HG03196 (cell line): ENCODE data around the gene ZNF446.
"Not testable (repeated sequence)": the region's sequence is repeated elsewhere in the genome, so short reads cannot be mapped to it uniquely, and the experiment has no call there.

ENCODE experiments used
- ATAC-seq: cut with Tn5 transposase; IDR thresholded peaks from one replicate; pipeline ENCODE4 v1.9.1; 2021; ENCODE audit not compliant: unreplicated experiment

Gene ZNF446

GRCh38 chr19:58469241-58470013 is 6.7 kb upstream of the ZNF446 start:
- ATAC-seq = no peak

DNA sequence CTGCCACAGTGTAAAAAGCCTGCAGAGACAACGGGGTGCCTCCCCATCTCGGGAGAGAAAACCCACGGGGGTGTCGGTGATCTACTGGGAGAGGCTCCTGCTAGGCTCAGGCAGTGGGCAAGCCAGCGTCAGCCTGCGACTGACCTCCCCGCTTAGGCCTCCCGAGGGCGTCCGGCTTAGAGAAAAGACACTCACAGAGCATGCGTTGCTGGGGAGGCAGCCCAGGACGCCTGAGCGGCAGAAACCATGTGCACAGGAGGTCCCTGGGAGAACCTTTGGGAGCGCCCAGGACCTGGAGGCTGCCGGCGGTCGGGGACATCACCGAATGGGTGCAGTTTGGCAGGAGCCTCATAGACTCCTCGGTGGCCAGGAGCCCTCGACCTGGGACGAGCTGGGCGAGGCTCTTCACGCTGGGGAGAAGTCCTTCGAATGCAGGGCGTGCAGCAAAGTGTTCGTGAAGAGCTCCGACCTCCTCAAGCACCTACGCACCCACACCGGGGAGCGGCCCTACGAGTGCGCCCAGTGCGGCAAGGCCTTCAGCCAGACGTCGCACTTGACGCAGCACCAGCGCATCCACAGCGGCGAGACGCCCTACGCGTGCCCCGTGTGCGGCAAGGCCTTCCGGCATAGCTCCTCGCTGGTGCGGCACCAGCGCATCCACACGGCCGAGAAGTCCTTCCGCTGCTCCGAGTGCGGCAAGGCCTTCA is 5.2 kb upstream of the ZNF446 start:
- not testable (repeated sequence) for ATAC-seq

DNA sequence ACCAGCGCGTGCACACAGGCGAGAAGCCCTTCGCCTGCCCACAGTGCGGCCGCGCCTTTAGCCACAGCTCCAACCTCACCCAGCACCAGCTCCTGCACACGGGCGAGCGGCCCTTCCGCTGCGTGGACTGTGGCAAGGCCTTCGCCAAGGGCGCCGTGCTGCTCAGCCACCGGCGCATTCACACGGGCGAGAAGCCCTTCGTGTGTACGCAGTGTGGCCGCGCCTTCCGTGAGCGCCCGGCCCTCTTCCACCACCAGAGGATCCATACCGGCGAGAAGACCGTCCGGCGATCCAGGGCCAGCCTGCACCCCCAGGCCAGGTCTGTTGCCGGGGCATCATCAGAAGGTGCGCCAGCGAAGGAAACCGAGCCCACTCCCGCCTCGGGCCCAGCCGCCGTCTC is 4.4 kb upstream of the ZNF446 start:
- ATAC-seq = no peak

DNA sequence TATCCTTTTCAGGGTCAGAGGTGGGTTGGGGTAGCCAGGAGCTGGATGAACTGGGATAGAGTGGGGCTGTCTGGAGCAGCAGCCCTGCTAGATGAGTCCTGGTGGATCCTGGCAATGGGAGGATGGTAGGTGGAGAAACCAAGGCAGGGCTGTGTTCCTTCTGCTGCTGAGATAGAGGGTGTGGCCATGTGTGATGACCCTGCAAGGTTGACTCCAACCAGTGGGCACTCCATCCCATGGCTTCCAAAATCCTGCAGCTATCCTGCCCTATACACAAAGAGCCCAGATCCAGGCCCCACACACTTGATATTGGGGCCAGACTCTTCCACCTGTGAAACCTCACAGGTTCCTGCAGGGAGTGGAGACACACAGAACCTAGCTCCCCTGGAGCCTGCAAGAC is 2.4 kb upstream of the ZNF446 start:
- no peak for ATAC-seq

- no peak for ATAC-seq
Observed at GRCh38 chr19:58474291-58474996, 1.7 kb upstream of the ZNF446 start.

DNA sequence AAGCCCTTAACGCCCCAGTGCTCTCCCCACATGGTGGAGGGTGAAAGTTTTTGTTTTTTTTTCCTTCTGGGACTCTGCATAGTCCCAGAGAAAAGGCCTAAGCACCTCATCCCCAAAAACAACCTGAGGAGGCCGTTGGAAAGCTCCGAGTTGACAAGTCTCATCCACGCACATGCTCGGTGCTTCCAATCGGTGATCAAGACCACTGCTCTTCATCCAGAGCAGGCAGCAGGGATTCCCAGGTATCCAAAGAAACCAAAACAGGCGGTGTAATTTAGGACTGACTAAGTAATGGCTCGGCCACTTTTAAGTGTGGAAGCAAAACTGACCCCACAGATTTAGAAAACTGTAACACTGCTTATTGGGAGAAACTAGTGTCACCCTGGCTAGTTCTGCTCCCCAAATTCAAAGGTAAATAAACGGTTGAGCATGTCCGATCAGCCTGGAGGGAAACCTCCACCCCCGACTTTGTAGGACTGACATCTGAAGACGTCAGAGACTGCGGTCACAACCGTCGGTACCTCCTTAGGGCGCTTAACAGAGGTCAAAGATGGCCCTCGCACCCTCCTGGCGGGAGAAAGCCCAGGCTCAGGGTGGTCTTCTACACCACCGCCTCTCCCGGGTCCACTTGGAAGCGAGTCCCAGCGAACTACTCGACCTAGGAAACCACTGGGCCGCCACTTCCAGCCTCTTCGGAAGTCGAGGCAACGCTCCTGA is 997 bp upstream of the ZNF446 start:
- peak; percentile 1 for ATAC-seq

- no peak for ATAC-seq
Observed at GRCh38 chr19:58476498-58477015, 405 bp downstream of the ZNF446 start.

DNA sequence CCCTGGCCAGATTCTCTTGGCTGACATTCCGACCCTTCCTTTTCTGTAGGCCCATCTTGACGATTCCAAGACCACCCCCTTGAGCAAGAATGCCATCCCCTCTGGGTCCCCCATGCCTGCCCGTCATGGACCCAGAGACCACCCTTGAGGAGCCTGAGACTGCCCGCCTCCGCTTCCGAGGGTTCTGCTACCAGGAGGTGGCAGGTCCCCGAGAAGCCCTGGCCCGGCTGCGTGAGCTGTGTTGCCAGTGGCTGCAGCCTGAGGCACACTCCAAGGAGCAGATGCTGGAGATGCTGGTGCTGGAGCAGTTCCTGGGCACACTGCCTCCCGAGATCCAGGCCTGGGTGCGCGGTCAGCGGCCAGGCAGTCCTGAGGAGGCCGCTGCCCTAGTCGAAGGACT is 978 bp downstream of the ZNF446 start:
- ATAC-seq = no peak

GRCh38 chr19:58477871-58478270 is 1.7 kb downstream of the ZNF446 start:
- ATAC-seq = no peak

- ATAC-seq = no peak
Observed at GRCh38 chr19:58479303-58479702, 3.2 kb downstream of the ZNF446 start.

- ATAC-seq = no peak
Observed at GRCh38 chr19:58479736-58480480, 3.8 kb downstream of the ZNF446 start.

- ATAC-seq = no peak
Observed at GRCh38 chr19:58480481-58480830, 4.3 kb downstream of the ZNF446 start.

GRCh38 chr19:58480831-58481230 is 4.7 kb downstream of the ZNF446 start:
- no peak for ATAC-seq

GRCh38 chr19:58482372-58482771 is 6.2 kb downstream of the ZNF446 start:
- ATAC-seq = no peak

DNA sequence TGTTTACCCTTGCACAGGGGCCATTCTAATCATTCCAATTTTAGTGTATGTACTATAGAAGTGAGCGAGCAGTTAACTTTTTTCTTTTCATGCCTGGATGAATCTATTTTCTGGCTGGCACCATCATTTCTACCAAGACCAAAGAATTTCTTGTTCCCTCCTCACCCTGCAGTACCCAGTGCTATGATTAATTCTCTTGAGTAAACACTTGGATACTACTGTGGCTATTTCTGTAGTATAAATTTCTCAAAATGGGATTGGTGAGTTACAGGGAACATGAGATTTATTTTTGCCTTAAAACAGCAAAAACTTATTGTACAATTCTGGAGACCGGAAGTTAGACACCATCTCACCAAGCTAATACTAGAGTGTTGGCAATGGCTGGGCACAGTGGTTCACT is 7.6 kb downstream of the ZNF446 start:
- ATAC-seq = no peak

- ATAC-seq = not testable (repeated sequence)
Observed at GRCh38 chr19:58484349-58484748, 8.2 kb downstream of the ZNF446 start.

- no peak for ATAC-seq
Observed at GRCh38 chr19:58491393-58491792, 15.2 kb downstream of the ZNF446 start.

DNA sequence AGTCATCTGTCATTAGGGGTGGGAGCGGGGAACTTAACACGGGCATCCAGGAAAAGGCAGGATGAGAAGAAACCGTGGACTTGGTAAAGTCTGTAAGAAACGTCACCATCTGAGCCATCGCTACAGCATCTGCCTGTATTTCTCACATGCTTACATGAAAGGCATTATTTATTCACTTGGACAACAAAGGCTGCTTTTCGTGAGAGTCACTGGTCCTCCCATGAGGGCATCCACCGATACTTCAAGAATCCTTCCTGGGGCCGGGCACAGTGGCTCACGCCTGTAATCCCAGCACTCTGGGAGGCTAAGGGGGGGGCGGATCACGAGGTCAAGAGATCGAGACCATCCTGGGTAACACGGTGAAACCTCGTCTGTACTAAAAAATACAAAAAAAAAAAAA is 16.1 kb downstream of the ZNF446 start:
- no peak for ATAC-seq

GRCh38 chr19:58497634-58498170 is 21.6 kb downstream of the ZNF446 start:
- ATAC-seq = no peak

GRCh38 chr19:58498316-58499020 is 22.3 kb downstream of the ZNF446 start:
- ATAC-seq = no peak
